ENCODE results near the gene RPS3. TPM values are rescaled to one million over a fixed set of nuclear protein-coding genes. Genes with fewer than 3 reads are reported as not detected.

RPS3 gene
- total and polyA plus RNA-seq, 9 of the 15 experiments (the other 6 are each of a cell fraction or from before 2014, with no cell fraction given) = 2,700 to 5,771 (median 3,679) TPM

DNA sequence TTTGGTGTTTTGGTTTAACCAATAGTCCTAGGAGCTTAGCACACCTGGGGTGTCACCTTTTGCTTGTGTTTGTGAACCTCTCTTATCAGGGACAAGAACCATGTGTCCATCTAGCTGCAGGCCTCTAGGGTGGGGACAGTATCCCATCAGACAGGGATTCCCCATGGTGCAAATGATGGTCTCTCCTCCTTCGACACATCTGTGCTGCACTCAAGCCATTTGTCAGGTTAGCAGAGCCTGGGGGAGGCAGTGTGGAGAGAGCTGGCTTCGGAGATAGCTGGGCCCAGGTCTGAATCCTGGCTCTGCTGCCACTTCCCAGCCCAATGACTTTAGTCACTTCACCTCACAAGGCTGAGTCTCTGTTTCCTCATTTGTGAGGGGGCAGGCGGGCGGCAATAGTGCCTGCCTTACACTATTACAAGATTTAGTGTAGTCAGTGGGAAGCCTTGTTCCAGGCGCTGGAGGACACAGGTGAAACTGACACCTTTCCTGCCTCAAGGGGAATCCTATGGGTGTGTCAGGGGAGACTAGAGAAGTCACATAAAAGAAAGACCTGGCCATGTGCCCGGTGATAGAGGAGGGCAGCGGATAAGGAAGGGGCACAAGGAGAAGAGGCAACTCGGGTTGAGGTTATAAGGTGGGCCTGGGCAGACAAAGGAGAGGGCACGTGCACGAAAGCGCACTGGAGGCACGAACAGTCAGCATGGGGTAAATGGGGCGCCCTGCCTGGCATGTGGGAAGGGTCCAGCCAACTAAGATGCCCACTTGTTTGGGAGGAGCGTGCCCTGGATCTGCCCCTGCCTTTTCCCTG is 21.1 kb downstream of the RPS3 start:
- Histone ChIP-seq H3K36me3 (ENCODE audit: control insufficient read depth, insufficient read depth, low read length) (peaks cover 11% of the 10 kb centered on the region; the same call in 2 of the 3 replicates), H3K27ac (ENCODE audit: extremely low read depth, low read depth, low read length) (peak overlapping the region; percentile 53), H4K20me1 (replicated peaks; ENCODE audit: control insufficient read depth, insufficient read depth, low read length) (0 out of 2 replicates have a peak, but pooled peaks cover 10% of the 10 kb centered on the region), H3K9ac (ENCODE audit: insufficient read depth in 1 of 2, low read depth in 2 of 2, low read length in 2 of 2) (peak overlapping the region; percentile 2 to 87; a peak in 3 of 4 replicates), H3K4me2 (ENCODE audit: insufficient read depth, low read length) (peak overlapping the region; percentile 57), H3K9me1 (ENCODE audit: control insufficient read depth, insufficient read depth, low read length) (peaks cover 5% of the 10 kb centered on the region), H2AFZ (ENCODE audit: low read depth, low read length) (no peak overlapping the region), H3K4me1 (replicated peaks in 1 of 2; ENCODE audit: control insufficient read depth in 2 of 2, insufficient read depth in 2 of 2, low read length in 2 of 2) (peaks cover 26 to 36% of the 10 kb centered on the region in 2 experiments; a peak in 4 of 5 replicates), H3K79me2 (ENCODE audit: control insufficient read depth, insufficient read depth, low read length) (no peaks in the 10 kb centered on the region), H3K4me3 (no peak overlapping the region), H3K9me3 (replicated peaks; ENCODE audit: control insufficient read depth, insufficient read depth, low read depth, low read length) (no peaks in the 10 kb centered on the region), H3K27me3 (ENCODE audit: control insufficient read depth in 2 of 2, insufficient read depth in 2 of 2, low read length in 2 of 2) (no peaks in the 10 kb centered on the region)
- peak; percentile 80 for ATAC-seq
- DNase-seq (ENCODE audit: extremely low read depth in 1 of 4, low spot score in 3 of 4) = peak; percentile 55 to 76 (median 66)
- BruUV-seq (replicated peaks) = no TSS peak
- intact Hi-C loops (cut with micrococcal nuclease) = no loop called here
- POLR2A ChIA-PET = interaction anchor here (0.6 to 5.0 kb wide), 11 partner anchors 8 to 114 kb away, joined by 3 to 52 read pairs (median 6); partner anchors contain the start of gene RPS3
- 42% methylated on average over 13 of the region's 14 CpGs for WGBS (ENCODE audit: insufficient coverage, low coverage, missing lambda C conversion rate)
- FAIRE-seq = peak; percentile 86
- CTCF ChIA-PET (ENCODE audit: low intra/inter-chr PET ratio) = no interaction called here
- in situ Hi-C loops (cut with MboI) = no loop called here
- TF ChIP-seq FOXM1 (IDR thresholded peaks at IDR 0.05; ENCODE audit: low read depth) (no peak), FOXM1 (CRISPR knock-in tag; IDR thresholded peaks at IDR 0.05; ENCODE audit: low read depth) (no peak), MTA1 (IDR thresholded peaks at IDR 0.05; ENCODE audit: borderline replicate concordance) (no peak), BDP1 (IDR thresholded peaks at IDR 0.05; ENCODE audit: insufficient read depth, insufficient read length) (no peak), CCNT2 (IDR thresholded peaks at IDR 0.05; ENCODE audit: borderline replicate concordance, extremely low read depth, insufficient read length, low read depth, low read length) (no peak), TAL1 (IDR thresholded peaks at IDR 0.05) (peak; percentile 75), MECOM (CRISPR knock-in tag; IDR thresholded peaks at IDR 0.05) (no peak), BHLHE40 (IDR thresholded peaks at IDR 0.05; ENCODE audit: low read length) (no peak), CBFA2T3 (IDR thresholded peaks at IDR 0.05) (peak; percentile 88), BRD9 (IDR thresholded peaks at IDR 0.05; ENCODE audit: low read depth, partially characterized antibody) (no peak), TCFL5 (CRISPR knock-in tag; conservative IDR thresholded peaks at IDR 0.05) (no peak), SMAD3 (CRISPR knock-in tag; conservative IDR thresholded peaks at IDR 0.05) (no peak), SMARCE1 (IDR thresholded peaks at IDR 0.05) (no peak), DACH1 (IDR thresholded peaks at IDR 0.05; ENCODE audit: partially characterized antibody) (no peak), JUN (IDR thresholded peaks at IDR 0.05; ENCODE audit: borderline replicate concordance, low read depth, low read length) (no peak), JUN (CRISPR knock-in tag; IDR thresholded peaks at IDR 0.05; ENCODE audit: borderline replicate concordance) (no peak), MTA3 (IDR thresholded peaks at IDR 0.05; ENCODE audit: borderline replicate concordance) (no peak; the same call in 1 of the 2 replicates), SREBF1 (IDR thresholded peaks at IDR 0.05; ENCODE audit: borderline replicate concordance, low read depth, low read length) (no peak), NR4A1 (CRISPR knock-in tag; IDR thresholded peaks at IDR 0.05) (no peak), NR4A1 (tag; IDR thresholded peaks at IDR 0.05) (0 out of 2 replicates have a peak, but pooled peaks have one; percentile 23)
- TF ChIP-seq, protein P1, sequence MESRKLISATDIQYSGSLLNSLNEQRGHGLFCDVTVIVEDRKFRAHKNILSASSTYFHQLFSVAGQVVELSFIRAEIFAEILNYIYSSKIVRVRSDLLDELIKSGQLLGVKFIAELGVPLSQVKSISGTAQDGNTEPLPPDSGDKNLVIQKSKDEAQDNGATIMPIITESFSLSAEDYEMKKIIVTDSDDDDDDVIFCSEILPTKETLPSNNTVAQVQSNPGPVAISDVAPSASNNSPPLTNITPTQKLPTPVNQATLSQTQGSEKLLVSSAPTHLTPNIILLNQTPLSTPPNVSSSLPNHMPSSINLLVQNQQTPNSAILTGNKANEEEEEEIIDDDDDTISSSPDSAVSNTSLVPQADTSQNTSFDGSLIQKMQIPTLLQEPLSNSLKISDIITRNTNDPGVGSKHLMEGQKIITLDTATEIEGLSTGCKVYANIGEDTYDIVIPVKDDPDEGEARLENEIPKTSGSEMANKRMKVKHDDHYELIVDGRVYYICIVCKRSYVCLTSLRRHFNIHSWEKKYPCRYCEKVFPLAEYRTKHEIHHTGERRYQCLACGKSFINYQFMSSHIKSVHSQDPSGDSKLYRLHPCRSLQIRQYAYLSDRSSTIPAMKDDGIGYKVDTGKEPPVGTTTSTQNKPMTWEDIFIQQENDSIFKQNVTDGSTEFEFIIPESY (CRISPR knock-in tag; IDR thresholded peaks at IDR 0.05) = no peak

Measured in K562 (cell line).